ENCODE data around the gene DLGAP1.

The DLGAP1 gene

GRCh38 chr18:3671176-3671575 is 783.9 kb downstream of the DLGAP1 start:
- H3K4me3 ChIP-seq (ENCODE audit: low read depth, low read length), result no peak overlapping the region
- no peak for DNase-seq (ENCODE audit: low read depth)

GRCh38 chr18:3669376-3669775 is 785.7 kb downstream of the DLGAP1 start:
- H3K4me3 ChIP-seq (ENCODE audit: low read depth, low read length), result no peak overlapping the region
- DNase-seq (ENCODE audit: low read depth), result no peak

GRCh38 chr18:3667255-3668137 is 787.6 kb downstream of the DLGAP1 start:
- no peak for DNase-seq (ENCODE audit: low read depth)
- no peak overlapping the region for H3K4me3 ChIP-seq (ENCODE audit: low read depth, low read length)

- no peak overlapping the region for H3K4me3 ChIP-seq (ENCODE audit: low read depth, low read length)
- no peak for DNase-seq (ENCODE audit: low read depth)
Measured at GRCh38 chr18:3666526-3667254, 788.4 kb downstream of the DLGAP1 start.

GRCh38 chr18:3665780-3666525 is 789.2 kb downstream of the DLGAP1 start:
- H3K4me3 ChIP-seq (ENCODE audit: low read depth, low read length), result no peak overlapping the region
- peak; percentile 67 for DNase-seq (ENCODE audit: low read depth)

GRCh38 chr18:3665204-3665603 is 789.9 kb downstream of the DLGAP1 start:
- no peak for DNase-seq (ENCODE audit: low read depth)
- H3K4me3 ChIP-seq (ENCODE audit: low read depth, low read length), result no peak overlapping the region

GRCh38 chr18:3664563-3665178 is 790.4 kb downstream of the DLGAP1 start:
- no peak overlapping the region for H3K4me3 ChIP-seq (ENCODE audit: low read depth, low read length)
- DNase-seq (ENCODE audit: low read depth), result no peak

- H3K4me3 ChIP-seq (ENCODE audit: low read depth, low read length), result no peak overlapping the region
- no peak for DNase-seq (ENCODE audit: low read depth)
Measured at GRCh38 chr18:3663870-3664512, 791.1 kb downstream of the DLGAP1 start.

GRCh38 chr18:3661989-3662388 is 793.1 kb downstream of the DLGAP1 start:
- DNase-seq (ENCODE audit: low read depth), result no peak
- no peak overlapping the region for H3K4me3 ChIP-seq (ENCODE audit: low read depth, low read length)

- no peak overlapping the region for H3K4me3 ChIP-seq (ENCODE audit: low read depth, low read length)
- DNase-seq (ENCODE audit: low read depth), result no peak
Measured at GRCh38 chr18:3660739-3661515, 794.2 kb downstream of the DLGAP1 start.

- no peak for DNase-seq (ENCODE audit: low read depth)
- H3K4me3 ChIP-seq (ENCODE audit: low read depth, low read length), result no peak overlapping the region
Measured at GRCh38 chr18:3658529-3658928, 796.6 kb downstream of the DLGAP1 start.

- no peak for DNase-seq (ENCODE audit: low read depth)
- H3K4me3 ChIP-seq (ENCODE audit: low read depth, low read length), result no peak overlapping the region
Measured at GRCh38 chr18:3655254-3656050, 799.7 kb downstream of the DLGAP1 start.

GRCh38 chr18:3654442-3655253 is 800.5 kb downstream of the DLGAP1 start:
- no peak for DNase-seq (ENCODE audit: low read depth)
- H3K4me3 ChIP-seq (ENCODE audit: low read depth, low read length), result no peak overlapping the region

GRCh38 chr18:3653851-3654441 is 801.2 kb downstream of the DLGAP1 start:
- DNase-seq (ENCODE audit: low read depth), result no peak
- H3K4me3 ChIP-seq (ENCODE audit: low read depth, low read length), result no peak overlapping the region

- no peak overlapping the region for H3K4me3 ChIP-seq (ENCODE audit: low read depth, low read length)
- no peak for DNase-seq (ENCODE audit: low read depth)
Measured at GRCh38 chr18:3653263-3653850, 801.8 kb downstream of the DLGAP1 start.
